ENCODE results near the gene MASTL. TPM values are rescaled to one million over a fixed set of nuclear protein-coding genes. Genes with fewer than 3 reads are reported as not detected.

MASTL gene
- polyA plus RNA-seq, 3 donors = 0.65 to 4.9 (median 2.4) TPM

- peak overlapping the region; percentile 99 to 100 for H3K4me3 Mint-ChIP-seq
- peaks cover 19 to 27% of the 10 kb centered on the region in 2 donors for H3K4me1 ChIP-seq (ENCODE audit: control insufficient read depth in 1 of 2, insufficient read depth in 2 of 2, low read length in 2 of 2)
- H3K79me2 ChIP-seq (ENCODE audit: insufficient read depth, low read length) = peaks cover 90% of the 10 kb centered on the region
- peaks cover 0 to 12% (median 0%) of the 10 kb centered on the region in 7 donors for H3K9me3 Mint-ChIP-seq
- intact Hi-C loops (cut with micrococcal nuclease) = loop anchor here in 1 of 2 donors (5.0 kb wide), 1 partner anchor 50 kb away; the partner anchor contains the start of gene ANKRD26
- TF ChIP-seq CTCF (IDR thresholded peaks at IDR 0.05) = no peak
- peaks cover 11 to 22% of the 10 kb centered on the region in 2 donors for H3K36me3 ChIP-seq (replicated peaks in 1 of 2; ENCODE audit: control insufficient read depth in 1 of 2, insufficient read depth in 2 of 2, low read length in 2 of 2)
- H4K20me1 ChIP-seq (ENCODE audit: insufficient read depth, low read length) = peaks cover 45% of the 10 kb centered on the region
- H3K4me1 Mint-ChIP-seq = peaks cover 35% of the 10 kb centered on the region
- H3K4me3 ChIP-seq (replicated peaks in 1 of 3; ENCODE audit: low read depth in 2 of 3, low read length in 3 of 3) = peak overlapping the region in 1 of 3 experiments; percentile 85
- H3K9me3 ChIP-seq (replicated peaks in 1 of 2; ENCODE audit: control insufficient read depth in 1 of 2, insufficient read depth in 1 of 2, low read length in 2 of 2) = no peaks in the 10 kb centered on the region
- H3K9ac ChIP-seq (ENCODE audit: insufficient read depth, low read length, poor library complexity, severe bottlenecking) = no peak overlapping the region
- DNase-seq = no peak
- H2AFZ ChIP-seq (ENCODE audit: insufficient read depth, low read depth, low read length, poor library complexity, severe bottlenecking) = no peak overlapping the region
- H3K27me3 Mint-ChIP-seq (ENCODE audit: low read depth in 3 of 3) = no peaks in the 10 kb centered on the region
- no peak overlapping the region for H3K27ac ChIP-seq (ENCODE audit: low read depth in 1 of 2, low read length in 2 of 2)
- peak overlapping the region in 2 of 7 donors; percentile 7 to 48 for H3K27ac Mint-ChIP-seq
- peaks cover 15 to 25% of the 10 kb centered on the region in 2 donors for H3K36me3 Mint-ChIP-seq
- H3K4me2 ChIP-seq (replicated peaks; ENCODE audit: extremely low read depth, low read length, poor library complexity, severe bottlenecking) = peak overlapping the region; percentile 100
- no peaks in the 10 kb centered on the region for H3K27me3 ChIP-seq (ENCODE audit: control insufficient read depth in 2 of 2, insufficient read depth in 2 of 2, low read length in 2 of 2)
These were observed 2.5 kb upstream of the MASTL start for GRCh38 chr10:27152687-27153086.

GRCh38 chr10:27153329-27153728 is 1.8 kb upstream of the MASTL start:
- intact Hi-C loops (cut with micrococcal nuclease) = loop anchor here in 1 of 2 donors (5.0 kb wide), 1 partner anchor 51 kb away; the partner anchor contains the start of gene ANKRD26

More at GRCh38 chr10:27153329-27153728, 1.8 kb upstream of the MASTL start:
- Histone ChIP-seq H2AFZ (ENCODE audit: insufficient read depth, low read depth, low read length, poor library complexity, severe bottlenecking) (peak overlapping the region; percentile 68), H3K4me1 (ENCODE audit: control insufficient read depth in 1 of 2, insufficient read depth in 2 of 2, low read length in 2 of 2) (peaks cover 19 to 27% of the 10 kb centered on the region in 2 donors), H3K27me3 (ENCODE audit: control insufficient read depth in 2 of 2, insufficient read depth in 2 of 2, low read length in 2 of 2) (no peaks in the 10 kb centered on the region), H3K79me2 (ENCODE audit: insufficient read depth, low read length) (peaks cover 90% of the 10 kb centered on the region), H3K9ac (ENCODE audit: insufficient read depth, low read length, poor library complexity, severe bottlenecking) (peak overlapping the region; percentile 93), H3K36me3 (replicated peaks in 1 of 2; ENCODE audit: control insufficient read depth in 1 of 2, insufficient read depth in 2 of 2, low read length in 2 of 2) (peaks cover 5 to 19% of the 10 kb centered on the region in 2 donors), H3K27ac (ENCODE audit: low read depth in 1 of 2, low read length in 2 of 2) (peak overlapping the region; percentile 98 to 99), H3K9me3 (replicated peaks in 1 of 2; ENCODE audit: control insufficient read depth in 1 of 2, insufficient read depth in 1 of 2, low read length in 2 of 2) (no peaks in the 10 kb centered on the region), H3K4me2 (replicated peaks; ENCODE audit: extremely low read depth, low read length, poor library complexity, severe bottlenecking) (peak overlapping the region; percentile 100), H4K20me1 (ENCODE audit: insufficient read depth, low read length) (peaks cover 40% of the 10 kb centered on the region), H3K4me3 (replicated peaks in 1 of 3; ENCODE audit: low read depth in 2 of 3, low read length in 3 of 3) (peak overlapping the region; percentile 78 to 89 (median 85))
- H3K4me1 Mint-ChIP-seq = peaks cover 35% of the 10 kb centered on the region
- peak overlapping the region; percentile 99 to 100 for H3K4me3 Mint-ChIP-seq
- H3K36me3 Mint-ChIP-seq = peaks cover 11 to 18% of the 10 kb centered on the region in 2 donors
- H3K27me3 Mint-ChIP-seq (ENCODE audit: low read depth in 3 of 3) = no peaks in the 10 kb centered on the region
- H3K9me3 Mint-ChIP-seq = peaks cover 0 to 12% (median 0%) of the 10 kb centered on the region in 7 donors
- peak overlapping the region; percentile 100 for H3K27ac Mint-ChIP-seq
- DNase-seq = no peak
- WGBS (ENCODE audit: insufficient coverage) = no CpG with 5 or more reads among the region's 6 CpGs
- no peak for TF ChIP-seq CTCF (IDR thresholded peaks at IDR 0.05)

Measured in CD14-positive monocyte (primary cell).